Measurements from ENCODE around the gene C13orf42. TPM values are rescaled to one million over a fixed set of nuclear protein-coding genes. Genes with fewer than 3 reads are reported as not detected.

Gene C13orf42
- total and polyA plus RNA-seq, 4 donors = 0.04 to 0.23 TPM; not detected in 2

DNA sequence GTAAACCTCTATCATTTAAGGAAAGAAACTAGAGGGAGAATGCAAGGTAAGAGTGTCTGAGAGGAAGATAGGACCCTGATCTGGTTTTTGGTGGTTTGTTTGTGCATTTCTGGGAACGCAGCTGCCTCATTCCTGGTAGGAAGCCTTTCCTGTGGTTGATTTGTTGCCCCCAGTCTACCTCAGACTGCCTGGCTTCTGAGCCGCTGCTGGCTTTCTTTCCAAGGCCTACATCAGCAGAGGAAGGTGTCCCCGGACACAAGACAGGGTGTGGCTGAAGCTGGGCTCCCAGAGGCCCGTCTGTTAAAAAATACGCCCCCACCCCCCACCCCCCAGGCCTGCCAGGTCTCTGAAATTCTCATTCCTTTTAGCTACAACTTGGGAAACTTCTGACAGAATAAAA lies 42.6 kb downstream of the C13orf42 start:
- H3K9ac ChIP-seq (ENCODE audit: insufficient read depth in 1 of 2, low read length in 2 of 2) = no peak overlapping the region
- no peak for DNase-seq
- ATAC-seq (ENCODE audit: insufficient read depth, low FRiP score) = no peak
- peaks cover 0 to 37% (median 19%) of the 10 kb centered on the region in 5 donors for H3K4me1 ChIP-seq (ENCODE audit: control insufficient read depth in 5 of 5, insufficient read depth in 5 of 5, low read length in 5 of 5)
- H3K27me3 ChIP-seq (ENCODE audit: control insufficient read depth in 3 of 3, insufficient read depth in 3 of 3, low read length in 2 of 3) = no peaks in the 10 kb centered on the region
- TF ChIP-seq, protein P1, sequence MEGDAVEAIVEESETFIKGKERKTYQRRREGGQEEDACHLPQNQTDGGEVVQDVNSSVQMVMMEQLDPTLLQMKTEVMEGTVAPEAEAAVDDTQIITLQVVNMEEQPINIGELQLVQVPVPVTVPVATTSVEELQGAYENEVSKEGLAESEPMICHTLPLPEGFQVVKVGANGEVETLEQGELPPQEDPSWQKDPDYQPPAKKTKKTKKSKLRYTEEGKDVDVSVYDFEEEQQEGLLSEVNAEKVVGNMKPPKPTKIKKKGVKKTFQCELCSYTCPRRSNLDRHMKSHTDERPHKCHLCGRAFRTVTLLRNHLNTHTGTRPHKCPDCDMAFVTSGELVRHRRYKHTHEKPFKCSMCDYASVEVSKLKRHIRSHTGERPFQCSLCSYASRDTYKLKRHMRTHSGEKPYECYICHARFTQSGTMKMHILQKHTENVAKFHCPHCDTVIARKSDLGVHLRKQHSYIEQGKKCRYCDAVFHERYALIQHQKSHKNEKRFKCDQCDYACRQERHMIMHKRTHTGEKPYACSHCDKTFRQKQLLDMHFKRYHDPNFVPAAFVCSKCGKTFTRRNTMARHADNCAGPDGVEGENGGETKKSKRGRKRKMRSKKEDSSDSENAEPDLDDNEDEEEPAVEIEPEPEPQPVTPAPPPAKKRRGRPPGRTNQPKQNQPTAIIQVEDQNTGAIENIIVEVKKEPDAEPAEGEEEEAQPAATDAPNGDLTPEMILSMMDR (IDR thresholded peaks at IDR 0.05; ENCODE audit: control extremely low read depth, extremely low read depth) = no peak
- H3K9me3 ChIP-seq (ENCODE audit: control insufficient read depth in 4 of 4, insufficient read depth in 3 of 4, low read length in 3 of 4) = no peaks in the 10 kb centered on the region
- no peaks in the 10 kb centered on the region for H3K36me3 ChIP-seq (ENCODE audit: control insufficient read depth in 4 of 4, insufficient read depth in 4 of 4, low read length in 4 of 4)
- H3K4me3 ChIP-seq = no peak overlapping the region
- H3K27ac ChIP-seq (ENCODE audit: low read depth in 1 of 2, low read length in 1 of 2) = no peak overlapping the region
- WGBS, 2 donors = 67 to 78% methylated on average over 5 of the region's 5 CpGs

DNA sequence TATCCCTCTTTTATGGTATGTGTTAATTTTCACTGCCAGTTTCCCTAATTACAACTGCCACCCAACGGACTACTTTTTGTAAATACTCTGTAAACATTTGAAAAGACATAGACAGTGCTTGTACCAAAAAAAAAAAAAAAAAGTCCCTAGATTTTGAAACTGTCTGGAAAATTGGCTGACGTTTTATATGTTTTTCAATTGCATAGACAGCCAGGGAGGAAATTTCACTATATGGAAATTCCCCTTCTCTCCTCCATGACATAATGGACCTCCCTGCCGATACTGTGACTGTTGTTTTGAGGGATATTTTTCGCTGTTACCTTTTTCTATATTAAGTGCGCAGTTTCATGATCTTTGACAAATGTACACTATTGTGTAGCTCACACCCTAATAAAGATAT lies 43.4 kb downstream of the C13orf42 start:
- DNase-seq = peak in 1 of 3 donors; percentile 69
- 67 to 70% methylated on average over 5 of the region's 5 CpGs for WGBS, 2 donors

DNA sequence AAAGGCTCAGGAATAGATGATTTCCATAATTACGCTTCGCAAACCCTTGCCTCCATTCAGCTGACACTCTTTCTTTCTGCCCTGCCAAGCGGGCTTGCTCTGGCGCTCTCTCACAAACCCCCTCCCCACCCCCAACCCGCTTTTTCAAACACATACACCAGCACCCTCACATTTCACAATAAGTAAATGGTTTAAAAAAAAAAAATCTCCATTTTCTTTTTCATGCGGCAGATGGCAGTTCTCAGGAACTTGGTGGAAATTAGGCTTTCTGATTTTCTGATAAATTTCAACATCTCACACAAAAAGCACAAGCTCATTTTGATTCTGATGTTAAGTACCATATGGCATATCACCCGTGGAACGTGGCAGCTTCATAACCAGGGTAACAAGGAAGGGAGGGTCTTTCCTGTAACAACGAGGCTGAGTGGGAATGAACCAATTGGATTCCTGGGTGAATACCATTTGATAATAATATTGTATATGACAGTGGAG lies 43.8 kb downstream of the C13orf42 start:
- TF ChIP-seq, protein P1 (IDR thresholded peaks at IDR 0.05; ENCODE audit: control extremely low read depth, extremely low read depth) = no peak
- no peak overlapping the region for H3K27ac ChIP-seq (ENCODE audit: low read depth in 1 of 2, low read length in 1 of 2)

More for the DNA sequence above, 43.4 kb downstream of the C13orf42 start:
- no peak overlapping the region for H3K4me3 ChIP-seq
- TF ChIP-seq, protein P1 (IDR thresholded peaks at IDR 0.05; ENCODE audit: control extremely low read depth, extremely low read depth) = no peak
- peaks cover 0 to 37% (median 19%) of the 10 kb centered on the region in 5 donors for H3K4me1 ChIP-seq (ENCODE audit: control insufficient read depth in 5 of 5, insufficient read depth in 5 of 5, low read length in 5 of 5)
- ATAC-seq (ENCODE audit: insufficient read depth, low FRiP score) = no peak
- H3K9me3 ChIP-seq (ENCODE audit: control insufficient read depth in 4 of 4, insufficient read depth in 3 of 4, low read length in 3 of 4) = no peaks in the 10 kb centered on the region
- no peaks in the 10 kb centered on the region for H3K36me3 ChIP-seq (ENCODE audit: control insufficient read depth in 4 of 4, insufficient read depth in 4 of 4, low read length in 4 of 4)
- H3K27ac ChIP-seq (ENCODE audit: low read depth in 1 of 2, low read length in 1 of 2) = no peak overlapping the region
- no peaks in the 10 kb centered on the region for H3K27me3 ChIP-seq (ENCODE audit: control insufficient read depth in 3 of 3, insufficient read depth in 3 of 3, low read length in 2 of 3)
- H3K9ac ChIP-seq (ENCODE audit: insufficient read depth in 1 of 2, low read length in 2 of 2) = peak overlapping the region in 1 of 2 donors; percentile 44

More for the DNA sequence above, 43.8 kb downstream of the C13orf42 start:
- ATAC-seq (ENCODE audit: insufficient read depth, low FRiP score) (no peak), DNase-seq (peak; percentile 75 to 87 (median 85))
- Histone ChIP-seq H3K4me3 (no peak overlapping the region), H3K9me3 (ENCODE audit: control insufficient read depth in 4 of 4, insufficient read depth in 3 of 4, low read length in 3 of 4) (no peaks in the 10 kb centered on the region), H3K9ac (ENCODE audit: insufficient read depth in 1 of 2, low read length in 2 of 2) (peak overlapping the region in 1 of 2 donors; percentile 44), H3K27me3 (ENCODE audit: control insufficient read depth in 3 of 3, insufficient read depth in 3 of 3, low read length in 2 of 3) (no peaks in the 10 kb centered on the region), H3K4me1 (ENCODE audit: control insufficient read depth in 5 of 5, insufficient read depth in 5 of 5, low read length in 5 of 5) (peaks cover 0 to 37% (median 19%) of the 10 kb centered on the region in 5 donors), H3K36me3 (ENCODE audit: control insufficient read depth in 4 of 4, insufficient read depth in 4 of 4, low read length in 4 of 4) (no peaks in the 10 kb centered on the region)
- 49 to 57% methylated on average over 9 of the region's 9 CpGs for WGBS, 2 donors
